ENCODE measurements around the gene CNOT10.

CNOT10 gene

DNA sequence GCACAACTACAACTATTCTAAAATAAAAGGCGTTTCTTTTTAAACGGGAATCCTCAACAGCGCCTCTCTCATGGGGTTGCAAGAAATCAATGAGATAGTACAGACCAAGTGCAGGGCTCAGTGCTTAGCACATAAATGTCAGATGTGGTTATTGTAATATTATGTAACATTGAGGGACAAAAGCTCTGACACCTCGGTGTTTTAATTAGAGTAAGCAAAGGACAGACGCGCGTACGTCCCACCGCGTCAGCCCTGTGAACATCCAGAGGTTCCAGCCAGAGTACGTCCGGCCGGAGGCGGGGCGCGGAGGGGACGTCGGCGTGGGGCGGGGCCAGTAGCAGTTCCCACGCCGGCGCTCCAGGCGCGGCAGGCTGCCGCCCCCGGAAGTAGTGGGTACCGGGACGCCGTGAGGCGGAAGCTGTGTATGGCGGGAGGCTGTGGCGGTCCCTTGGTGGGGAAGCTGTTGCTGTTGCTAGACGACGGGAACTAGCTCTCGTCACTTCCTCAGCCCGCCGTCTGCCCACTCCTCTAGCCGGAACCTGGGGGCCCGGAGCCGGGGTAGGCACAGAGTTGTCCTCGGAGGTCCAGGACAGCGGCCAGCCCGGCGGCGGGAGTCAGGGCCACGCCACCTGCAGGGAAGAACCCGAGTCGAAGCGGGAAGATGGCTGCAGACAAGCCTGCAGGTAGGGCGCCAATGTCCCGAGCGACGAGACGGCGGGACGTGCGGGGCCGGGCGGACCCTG, at the start of gene CNOT10:
TSS of gene CNOT10 (plus strand) at position 389 of the 743 bp plus-strand sequence. CDS start at position 662, 273 bp downstream.
- TF ChIP-seq, protein P1, sequence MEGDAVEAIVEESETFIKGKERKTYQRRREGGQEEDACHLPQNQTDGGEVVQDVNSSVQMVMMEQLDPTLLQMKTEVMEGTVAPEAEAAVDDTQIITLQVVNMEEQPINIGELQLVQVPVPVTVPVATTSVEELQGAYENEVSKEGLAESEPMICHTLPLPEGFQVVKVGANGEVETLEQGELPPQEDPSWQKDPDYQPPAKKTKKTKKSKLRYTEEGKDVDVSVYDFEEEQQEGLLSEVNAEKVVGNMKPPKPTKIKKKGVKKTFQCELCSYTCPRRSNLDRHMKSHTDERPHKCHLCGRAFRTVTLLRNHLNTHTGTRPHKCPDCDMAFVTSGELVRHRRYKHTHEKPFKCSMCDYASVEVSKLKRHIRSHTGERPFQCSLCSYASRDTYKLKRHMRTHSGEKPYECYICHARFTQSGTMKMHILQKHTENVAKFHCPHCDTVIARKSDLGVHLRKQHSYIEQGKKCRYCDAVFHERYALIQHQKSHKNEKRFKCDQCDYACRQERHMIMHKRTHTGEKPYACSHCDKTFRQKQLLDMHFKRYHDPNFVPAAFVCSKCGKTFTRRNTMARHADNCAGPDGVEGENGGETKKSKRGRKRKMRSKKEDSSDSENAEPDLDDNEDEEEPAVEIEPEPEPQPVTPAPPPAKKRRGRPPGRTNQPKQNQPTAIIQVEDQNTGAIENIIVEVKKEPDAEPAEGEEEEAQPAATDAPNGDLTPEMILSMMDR (IDR thresholded peaks at IDR 0.05; ENCODE audit: low read depth, low read length, missing control alignments): no peak
- DNase-seq (ENCODE audit: extremely low read depth, low read depth): peak; percentile 71
- peak within 1 kb of the TSS; percentile 83 for H3K4me3 ChIP-seq (replicated peaks; ENCODE audit: low read depth, low read length)

DNA sequence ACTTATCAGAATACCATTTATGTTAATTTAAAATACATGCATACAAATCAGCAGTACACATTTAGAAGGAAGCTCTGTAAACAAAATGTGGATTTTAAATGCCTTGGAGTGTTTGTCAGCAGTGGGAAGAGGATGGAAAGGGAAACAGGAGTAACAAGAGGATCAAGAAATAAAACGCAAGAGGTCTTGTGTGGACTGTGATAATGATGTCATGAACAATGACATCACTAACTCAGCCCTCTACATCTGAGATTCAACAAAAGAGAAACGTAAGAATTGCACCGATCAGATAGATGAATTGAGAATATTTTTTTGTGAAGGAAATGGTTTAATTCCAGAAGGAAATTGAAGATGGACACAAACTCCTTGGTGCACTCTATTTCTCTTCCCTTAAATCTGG, 44.0 kb upstream of the CNOT10 start:
- DNase-seq (ENCODE audit: extremely low read depth, low read depth): no peak
- TF ChIP-seq, protein P1 (IDR thresholded peaks at IDR 0.05; ENCODE audit: low read depth, low read length, missing control alignments): no peak
- no peak overlapping the region for H3K4me3 ChIP-seq (replicated peaks; ENCODE audit: low read depth, low read length)

GRCh38 chr3:32641356-32641755, 43.6 kb upstream of the CNOT10 start:
- no peak overlapping the region for H3K4me3 ChIP-seq (replicated peaks; ENCODE audit: low read depth, low read length)
- TF ChIP-seq, protein P1 (IDR thresholded peaks at IDR 0.05; ENCODE audit: low read depth, low read length, missing control alignments): no peak
- DNase-seq (ENCODE audit: extremely low read depth, low read depth): no peak

GRCh38 chr3:32643354-32643753, 41.6 kb upstream of the CNOT10 start:
- no peak for DNase-seq (ENCODE audit: extremely low read depth, low read depth)
- TF ChIP-seq, protein P1 (IDR thresholded peaks at IDR 0.05; ENCODE audit: low read depth, low read length, missing control alignments): no peak
- H3K4me3 ChIP-seq (replicated peaks; ENCODE audit: low read depth, low read length): no peak overlapping the region

- TF ChIP-seq, protein P1 (IDR thresholded peaks at IDR 0.05; ENCODE audit: low read depth, low read length, missing control alignments): no peak
- H3K4me3 ChIP-seq (replicated peaks; ENCODE audit: low read depth, low read length): no peak overlapping the region
- no peak for DNase-seq (ENCODE audit: extremely low read depth, low read depth)
Observed at GRCh38 chr3:32643816-32644215, 41.2 kb upstream of the CNOT10 start.

- TF ChIP-seq, protein P1 (IDR thresholded peaks at IDR 0.05; ENCODE audit: low read depth, low read length, missing control alignments): no peak
Observed at GRCh38 chr3:32644380-32644779, 40.6 kb upstream of the CNOT10 start.

More at GRCh38 chr3:32644380-32644779, 40.6 kb upstream of the CNOT10 start:
- no peak for DNase-seq (ENCODE audit: extremely low read depth, low read depth)
- no peak overlapping the region for H3K4me3 ChIP-seq (replicated peaks; ENCODE audit: low read depth, low read length)
